ENCODE results near the gene WDR7.

The WDR7 gene

GRCh38 chr18:56738184-56738583 is 87.0 kb downstream of the WDR7 start:
- no peak for TF ChIP-seq CTCF (IDR thresholded peaks at IDR 0.05; ENCODE audit: low read depth, low read length)
- DNase-seq (ENCODE audit: extremely low read depth, low read depth) = no peak

GRCh38 chr18:56739731-56740130 is 88.6 kb downstream of the WDR7 start:
- no peak for TF ChIP-seq CTCF (IDR thresholded peaks at IDR 0.05; ENCODE audit: low read depth, low read length)
- no peak for DNase-seq (ENCODE audit: extremely low read depth, low read depth)

- DNase-seq (ENCODE audit: extremely low read depth, low read depth) = no peak
- TF ChIP-seq CTCF (IDR thresholded peaks at IDR 0.05; ENCODE audit: low read depth, low read length) = no peak
Observed at GRCh38 chr18:56740645-56741044, 89.5 kb downstream of the WDR7 start.

- no peak for TF ChIP-seq CTCF (IDR thresholded peaks at IDR 0.05; ENCODE audit: low read depth, low read length)
Observed at GRCh38 chr18:56741685-56742084, 90.5 kb downstream of the WDR7 start.

GRCh38 chr18:56743115-56743514 is 92.0 kb downstream of the WDR7 start:
- no peak for DNase-seq (ENCODE audit: extremely low read depth, low read depth)
- TF ChIP-seq CTCF (IDR thresholded peaks at IDR 0.05; ENCODE audit: low read depth, low read length) = no peak

More at GRCh38 chr18:56741685-56742084, 90.5 kb downstream of the WDR7 start:
- DNase-seq (ENCODE audit: extremely low read depth, low read depth) = no peak

- no peak for DNase-seq (ENCODE audit: extremely low read depth, low read depth)
- TF ChIP-seq CTCF (IDR thresholded peaks at IDR 0.05; ENCODE audit: low read depth, low read length) = no peak
Observed at GRCh38 chr18:56747032-56747658, 96.0 kb downstream of the WDR7 start.

GRCh38 chr18:56747857-56748256 is 96.7 kb downstream of the WDR7 start:
- TF ChIP-seq CTCF (IDR thresholded peaks at IDR 0.05; ENCODE audit: low read depth, low read length) = no peak
- no peak for DNase-seq (ENCODE audit: extremely low read depth, low read depth)
